Measurements from ENCODE around the gene MPC2.

Gene MPC2

DNA sequence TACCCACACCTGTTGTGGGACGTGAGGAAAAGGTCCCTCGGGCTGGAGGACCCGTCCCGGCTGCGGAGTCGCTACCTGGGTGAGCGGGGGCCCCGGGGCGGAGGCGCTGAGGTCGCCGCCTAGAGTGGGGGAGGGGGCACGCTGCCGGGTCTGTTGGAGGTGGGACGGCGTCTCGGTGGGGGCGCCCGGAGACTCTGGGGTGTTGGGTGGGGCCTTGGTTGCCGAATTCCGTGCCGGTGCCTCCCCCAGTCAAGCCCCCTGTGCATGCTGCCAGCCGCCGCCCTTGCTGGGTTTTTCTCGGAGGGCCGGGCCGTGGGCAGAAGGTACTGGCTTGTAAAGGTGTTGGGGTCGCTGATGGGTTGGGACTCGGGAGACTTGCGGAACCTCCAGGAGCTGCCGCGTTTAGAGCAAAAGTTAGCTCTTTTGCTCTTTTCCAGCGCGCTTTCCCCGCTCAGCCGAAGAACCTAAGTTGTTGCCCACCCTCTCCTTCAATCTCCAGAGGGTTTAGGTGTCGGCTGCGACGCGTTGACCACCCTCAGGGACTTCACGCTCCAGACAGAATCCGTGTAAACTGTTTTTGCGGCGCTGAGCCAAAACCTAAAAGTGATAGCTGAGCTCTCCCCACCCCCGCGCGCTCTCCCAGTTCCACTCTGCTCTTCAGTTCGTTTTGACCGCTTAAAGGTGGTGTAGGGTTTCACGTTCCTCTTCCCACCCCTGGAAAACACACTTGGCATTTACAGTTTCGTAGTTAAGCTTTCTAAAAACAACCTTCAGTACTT, at the start of gene MPC2:
Gene MPC2, minus strand, starts transcription at position 143 of the 779 bp plus-strand sequence. CDS start 1,231 bp downstream, outside the sequence.
- peak in 39 of 56 donors; percentile 4 to 82 (median 41) for DNase-seq

- DNase-seq = no peak
These were observed 48.1 kb upstream of the MPC2 start for GRCh38 chr1:167984886-167985489.

- no peak for DNase-seq
These were observed 47.0 kb upstream of the MPC2 start for GRCh38 chr1:167983797-167984420.

GRCh38 chr1:167981933-167982332, 45.1 kb upstream of the MPC2 start:
- no peak for DNase-seq

DNA sequence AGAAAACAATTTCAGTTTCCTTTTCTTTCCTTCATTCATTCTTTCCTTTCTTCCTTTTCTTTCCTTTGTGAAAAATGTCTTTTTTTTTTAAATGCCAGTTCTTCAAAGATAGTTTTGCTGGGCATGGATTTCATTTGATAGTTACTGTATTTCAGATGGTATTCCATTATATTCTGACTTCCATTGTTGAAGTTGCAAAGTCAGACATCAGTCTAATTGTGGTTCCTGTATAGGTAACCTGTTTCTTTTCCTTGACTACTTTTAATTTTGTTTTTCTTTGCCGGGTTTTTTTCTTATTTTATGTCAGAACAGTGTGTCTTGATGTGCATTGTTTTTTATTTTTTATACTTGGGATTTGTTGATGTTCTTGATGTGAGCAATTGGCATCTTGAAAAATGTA, 40.4 kb upstream of the MPC2 start:
- DNase-seq = no peak

DNA sequence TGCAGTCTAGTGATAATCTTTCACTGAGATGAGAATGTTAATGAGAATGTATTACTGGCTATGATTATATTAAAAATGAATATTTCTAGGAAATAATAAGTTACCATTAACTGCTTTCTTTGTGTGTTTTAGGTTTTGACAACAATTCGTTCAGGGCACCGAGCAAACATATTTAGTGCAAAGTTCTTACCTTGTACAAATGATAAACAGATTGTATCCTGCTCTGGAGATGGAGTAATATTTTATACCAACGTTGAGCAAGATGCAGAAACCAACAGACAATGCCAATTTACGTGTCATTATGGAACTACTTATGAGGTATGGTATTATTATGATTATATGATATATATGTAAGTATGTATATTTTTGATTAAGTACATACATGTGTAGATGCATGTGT, 37.8 kb upstream of the MPC2 start:
- DNase-seq = no peak

- no peak for DNase-seq
These were observed 37.0 kb upstream of the MPC2 start for GRCh38 chr1:167973832-167974231.

GRCh38 chr1:167968569-167968968, 31.7 kb upstream of the MPC2 start:
- no peak for DNase-seq

GRCh38 chr1:167966050-167966449, 29.2 kb upstream of the MPC2 start:
- DNase-seq = no peak

DNA sequence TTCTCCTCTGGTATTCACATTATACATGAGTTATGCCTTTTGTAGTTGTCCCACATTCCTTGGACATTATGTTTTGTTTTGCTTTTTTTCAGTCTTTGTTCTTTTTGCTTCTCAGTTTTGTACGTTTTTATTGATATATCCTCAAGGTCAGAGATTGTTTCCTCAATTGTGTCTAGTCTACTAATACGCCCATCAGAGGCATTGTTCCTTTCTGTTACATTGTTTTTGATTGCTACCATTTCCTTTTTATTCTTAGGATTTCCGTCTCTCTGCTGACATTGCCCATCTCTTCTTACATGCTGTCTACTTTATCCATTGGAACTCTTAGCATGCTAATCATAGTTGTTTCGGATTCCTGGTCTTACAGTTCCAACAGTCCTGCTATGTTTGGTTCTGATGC, 27.8 kb upstream of the MPC2 start:
- DNase-seq = no peak

DNA sequence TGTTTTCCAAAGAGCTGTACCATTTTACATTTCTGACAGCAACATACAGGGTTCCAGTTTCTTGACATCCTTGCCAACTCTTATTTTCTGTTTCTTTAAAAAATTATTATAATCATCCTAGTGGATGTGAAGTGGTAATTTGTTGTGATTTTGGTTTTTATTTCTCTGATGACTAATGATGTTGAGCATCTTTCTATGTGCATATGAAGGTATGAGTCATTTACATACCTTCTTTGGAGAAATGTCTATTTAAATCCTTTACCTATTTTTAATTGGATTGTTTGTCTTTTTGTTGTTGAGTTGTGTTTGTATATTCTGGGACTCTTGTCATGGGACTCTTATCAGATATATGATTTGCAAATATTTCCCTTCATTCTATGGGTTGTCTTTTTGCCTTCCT, 20.8 kb upstream of the MPC2 start:
- DNase-seq = no peak

DNA sequence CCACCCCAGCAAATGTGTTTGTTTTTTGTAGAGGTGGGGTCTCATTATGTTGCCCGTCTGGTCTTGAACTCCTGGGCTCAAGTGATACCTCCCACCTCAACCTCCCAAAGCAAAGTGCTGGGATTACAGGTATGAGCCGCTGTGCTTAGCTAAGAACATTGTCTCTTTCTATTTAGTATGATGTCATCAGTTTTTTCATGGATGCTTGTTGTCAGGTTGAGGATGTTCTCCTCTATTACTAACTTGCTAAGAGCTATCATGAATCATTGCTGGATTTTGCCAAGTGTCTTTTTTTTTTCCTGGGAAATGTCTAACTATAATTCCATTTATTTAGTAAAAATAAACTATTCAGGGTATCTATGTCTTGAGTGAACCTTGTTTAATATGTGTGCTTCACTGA, 19.0 kb upstream of the MPC2 start:
- no peak for DNase-seq

- no peak for DNase-seq
These were observed 13.7 kb upstream of the MPC2 start for GRCh38 chr1:167950569-167950968.

GRCh38 chr1:167949785-167950184, 12.9 kb upstream of the MPC2 start:
- DNase-seq = no peak

GRCh38 chr1:167947733-167948132, 10.9 kb upstream of the MPC2 start:
- DNase-seq = no peak

DNA sequence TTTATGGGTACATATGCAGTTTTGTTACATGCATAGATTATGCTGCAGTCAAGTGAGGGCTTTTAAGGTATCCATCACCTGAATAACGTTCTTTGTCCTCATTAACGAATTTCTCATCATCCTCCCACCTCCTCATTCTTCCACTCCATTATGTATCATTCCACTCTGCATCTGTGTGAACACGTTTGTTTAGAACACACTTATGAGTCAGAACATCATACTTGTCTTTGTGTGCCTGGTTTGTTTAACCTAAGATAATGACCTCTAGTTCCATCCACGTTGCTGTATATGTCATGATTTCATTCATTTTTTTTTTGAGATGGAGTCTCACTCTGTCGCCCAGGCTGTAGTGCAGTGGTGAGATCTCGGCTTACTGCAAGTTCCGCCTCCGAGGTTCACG, 6.7 kb upstream of the MPC2 start:
- DNase-seq = no peak

DNA sequence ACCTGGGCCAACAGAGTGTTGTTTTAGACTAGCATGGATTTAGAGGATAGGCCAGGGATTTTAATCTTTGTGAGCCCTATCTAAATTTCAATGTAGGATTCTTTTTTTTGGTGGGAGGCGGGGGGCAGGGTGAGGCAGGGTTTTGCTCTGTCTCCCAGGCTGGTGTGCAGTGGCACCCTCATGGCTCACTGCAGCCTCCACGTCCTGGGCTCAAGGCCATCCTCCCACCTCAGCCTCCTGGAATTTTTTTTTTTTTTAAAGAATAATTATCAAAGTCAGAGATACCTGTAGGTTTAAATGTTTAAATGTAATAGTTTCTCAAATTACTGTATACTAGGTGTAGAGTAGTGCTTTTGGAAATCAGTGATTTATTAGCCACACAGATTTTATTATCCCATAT, 3.4 kb upstream of the MPC2 start:
- DNase-seq = no peak

DNA sequence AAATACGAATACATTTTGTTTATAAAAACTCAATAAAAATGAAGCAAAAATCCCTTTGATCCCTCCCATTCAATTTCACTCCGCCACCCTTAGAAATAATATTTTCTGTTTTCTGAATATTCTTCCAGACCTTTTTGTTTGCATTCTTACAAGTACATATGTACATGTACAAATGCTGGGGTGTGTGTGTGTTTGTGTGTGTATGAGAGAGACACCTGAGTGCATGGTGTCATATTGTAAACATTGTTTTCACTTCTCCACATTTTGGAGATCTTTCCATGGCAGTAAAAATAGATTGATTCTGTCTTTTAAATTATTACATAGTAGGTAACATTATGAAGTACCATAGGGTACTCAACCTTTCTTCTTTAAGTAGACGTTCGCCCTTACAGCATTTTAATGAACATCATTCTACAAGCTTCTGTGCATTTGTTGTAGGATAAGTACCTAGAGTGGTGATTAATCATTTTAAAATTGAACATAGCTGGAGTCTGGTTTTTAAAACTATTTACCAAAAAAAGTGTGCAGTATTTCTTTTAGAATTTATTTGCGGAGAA, 1.3 kb upstream of the MPC2 start:
- no peak for DNase-seq

DNA sequence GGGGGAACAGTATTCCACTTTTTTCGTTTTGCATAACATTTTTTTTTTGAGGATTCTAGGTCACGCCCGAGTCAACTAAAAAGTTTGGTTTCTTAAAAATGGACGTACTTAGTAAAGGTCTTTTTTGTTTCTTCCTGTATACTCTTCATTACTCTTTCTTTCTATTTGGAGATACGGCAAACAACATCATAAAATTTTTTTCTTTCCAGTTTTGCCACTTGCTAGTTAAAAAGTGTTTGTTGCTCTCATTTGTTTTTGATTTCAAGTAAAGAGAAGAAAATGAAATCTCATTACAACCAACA, 788 bp upstream of the MPC2 start:
- DNase-seq = no peak

DNA sequence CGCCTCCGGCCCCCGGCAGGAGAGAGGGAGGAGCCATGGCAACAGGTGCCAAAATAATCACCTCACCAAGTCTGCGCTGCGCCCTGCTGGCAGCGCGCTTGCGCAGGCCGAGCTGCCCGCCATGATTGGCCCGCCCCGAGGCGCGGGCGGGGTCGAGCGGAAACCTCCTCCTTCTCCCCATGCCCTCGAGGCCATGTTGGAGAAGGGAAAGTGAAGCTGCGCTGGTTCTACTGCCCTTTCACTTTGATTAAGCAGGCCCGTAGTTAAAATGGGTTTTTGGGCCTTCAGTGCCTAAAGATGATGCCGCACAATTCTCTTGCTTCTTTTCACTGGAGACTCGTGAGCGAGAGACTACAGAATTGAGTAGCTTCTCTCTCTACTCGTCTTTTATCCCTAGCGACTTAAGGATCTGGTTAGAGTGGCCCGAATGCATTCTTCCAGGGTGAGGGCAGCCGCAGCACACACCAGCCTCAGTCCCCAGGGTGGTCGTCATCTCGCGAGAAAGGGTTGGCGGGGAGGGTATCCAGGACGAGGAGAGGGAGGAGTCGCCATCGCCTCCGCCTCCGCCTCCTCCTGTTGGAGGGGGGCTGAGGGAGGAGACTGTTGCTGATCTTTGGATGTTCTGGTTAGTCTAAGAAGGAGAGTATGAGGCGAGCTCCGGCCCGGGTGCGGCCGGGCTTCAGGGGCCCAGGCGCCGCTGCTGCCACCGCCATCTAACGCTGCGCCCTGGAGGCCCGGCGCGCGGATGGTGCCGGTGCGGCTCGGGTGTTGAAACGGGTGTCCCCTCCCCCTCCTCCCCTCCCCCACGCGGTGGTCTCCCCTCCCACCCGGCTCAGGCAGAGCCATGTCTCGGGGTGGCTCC, 573 bp downstream of the MPC2 start, which contains the start of gene DCAF6:
Gene DCAF6, plus strand, starts transcription at position 616 of the 862 bp plus-strand sequence. Its CDS starts 229 bp downstream, at position 845.
- peak; percentile 77 to 98 (median 94) for DNase-seq

Data from amygdala (tissue), 56 donors.